GM08714 (cell line): Measurements from ENCODE around the gene GRID1.

Experiments used
- H3K4me3 ChIP-seq: fragments of 200-500 bp; sonication (Bioruptor generic); 2 replicates; pipeline ENCODE4 v1.5.1; 2014; ENCODE audit warnings: mild to moderate bottlenecking, low read length, inconsistent platforms
- ZNF274 ChIP-seq: IDR thresholded peaks from 2 replicates; pipeline ENCODE4 v1.6.1; 2012; ENCODE audit warnings: mild to moderate bottlenecking, low read depth, low read length

Gene GRID1

GRCh38 chr10:86388119-86388704 is 21.6 kb upstream of the GRID1 start:
- no peak overlapping the region for H3K4me3 ChIP-seq

GRCh38 chr10:86387178-86387794 is 20.7 kb upstream of the GRID1 start:
- TF ChIP-seq ZNF274, result no peak
- H3K4me3 ChIP-seq, result no peak overlapping the region

More at GRCh38 chr10:86388119-86388704, 21.6 kb upstream of the GRID1 start:
- TF ChIP-seq ZNF274, result no peak

DNA sequence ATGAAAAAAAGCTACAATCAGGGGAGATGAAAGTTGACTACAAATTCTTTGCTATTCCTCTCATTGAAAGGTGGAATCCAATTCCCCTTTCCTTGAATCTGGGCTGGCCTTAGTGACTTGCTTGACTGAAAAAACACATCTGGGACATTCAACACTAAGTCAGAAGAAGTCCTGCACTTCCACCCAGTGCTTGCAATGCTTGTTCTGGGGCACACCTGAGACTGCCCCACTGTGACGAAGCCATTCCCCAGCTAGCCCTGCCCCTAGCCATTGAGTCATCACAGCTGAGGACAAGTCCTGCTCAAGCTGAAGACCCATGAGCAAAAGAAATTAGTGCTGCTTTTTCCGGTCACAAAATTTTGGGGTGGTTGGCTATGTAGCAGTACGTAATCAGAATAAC is 19.2 kb upstream of the GRID1 start:
- no peak for TF ChIP-seq ZNF274
- H3K4me3 ChIP-seq, result no peak overlapping the region

DNA sequence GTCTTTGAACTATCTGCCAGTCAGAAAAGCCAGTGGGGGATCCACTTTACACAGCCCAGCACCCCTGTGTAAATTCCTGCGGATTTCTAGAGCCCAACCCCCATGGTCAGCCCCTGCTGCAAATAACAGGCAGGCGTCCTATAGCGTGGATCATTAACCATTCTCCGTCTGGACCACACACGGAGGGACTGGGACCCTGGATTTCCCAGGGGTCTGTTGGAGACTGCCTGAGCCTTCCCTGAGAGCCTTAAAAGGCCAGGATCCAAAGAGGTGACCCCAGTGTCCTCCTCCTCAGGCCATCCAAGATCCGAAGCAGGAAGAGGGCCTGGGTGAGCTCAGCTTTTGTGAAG is 11.2 kb upstream of the GRID1 start:
- no peak overlapping the region for H3K4me3 ChIP-seq
- no peak for TF ChIP-seq ZNF274

GRCh38 chr10:86376852-86377796 is 10.5 kb upstream of the GRID1 start:
- TF ChIP-seq ZNF274, result no peak
- no peak overlapping the region for H3K4me3 ChIP-seq

DNA sequence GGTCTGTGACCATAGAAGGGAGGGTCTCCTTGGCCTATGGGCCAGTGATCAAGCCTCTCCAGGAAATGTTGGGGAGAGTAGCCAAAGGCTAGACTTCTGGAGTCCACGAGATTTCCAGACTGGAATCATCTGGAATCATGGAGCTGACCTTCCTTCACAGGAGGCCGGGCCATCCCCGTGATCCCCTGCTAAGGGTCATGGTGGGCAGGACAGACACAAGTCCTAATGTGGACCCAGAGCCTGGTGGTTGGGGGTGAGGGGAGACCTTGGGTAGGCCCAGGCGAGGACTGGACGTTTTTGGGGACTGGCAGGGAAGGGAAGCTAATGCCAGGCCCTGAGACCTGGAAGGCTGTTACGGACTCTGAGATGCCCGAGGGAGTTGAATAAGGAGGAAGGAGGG is 9.8 kb upstream of the GRID1 start:
- TF ChIP-seq ZNF274, result no peak
- no peak overlapping the region for H3K4me3 ChIP-seq

GRCh38 chr10:86375204-86375603 is 8.6 kb upstream of the GRID1 start:
- no peak for TF ChIP-seq ZNF274
- H3K4me3 ChIP-seq, result no peak overlapping the region

- no peak overlapping the region for H3K4me3 ChIP-seq
- no peak for TF ChIP-seq ZNF274
Observed at GRCh38 chr10:86374664-86375063, 8.1 kb upstream of the GRID1 start.

- no peak for TF ChIP-seq ZNF274
- no peak overlapping the region for H3K4me3 ChIP-seq
Observed at GRCh38 chr10:86373828-86374227, 7.2 kb upstream of the GRID1 start.

- no peak for TF ChIP-seq ZNF274
- no peak overlapping the region for H3K4me3 ChIP-seq
Observed at GRCh38 chr10:86373251-86373650, 6.7 kb upstream of the GRID1 start.

DNA sequence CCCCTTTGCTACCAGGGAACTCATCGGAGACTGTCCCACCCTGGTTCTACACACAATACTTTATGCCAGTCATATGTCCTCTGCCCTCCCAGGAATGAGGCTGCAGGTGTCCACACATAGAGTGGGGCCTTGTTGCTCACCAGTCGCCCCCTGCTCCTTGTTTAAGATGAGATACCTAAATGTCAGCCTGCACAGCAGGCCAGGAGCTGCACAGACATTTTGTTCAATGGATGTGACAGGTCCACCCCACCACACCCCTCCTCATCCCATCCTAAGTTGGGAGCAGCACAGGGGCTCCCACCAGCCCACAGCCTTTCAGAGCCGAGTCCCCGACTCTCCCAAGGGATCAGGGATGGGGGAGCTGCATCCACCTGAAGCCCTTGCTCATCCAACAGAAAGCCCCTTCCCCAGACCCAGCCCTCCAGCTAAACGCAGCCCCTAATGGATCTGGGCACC is 6.2 kb upstream of the GRID1 start:
- no peak for TF ChIP-seq ZNF274
- no peak overlapping the region for H3K4me3 ChIP-seq

GRCh38 chr10:86372119-86372783 is 5.7 kb upstream of the GRID1 start:
- TF ChIP-seq ZNF274, result no peak
- H3K4me3 ChIP-seq, result no peak overlapping the region

DNA sequence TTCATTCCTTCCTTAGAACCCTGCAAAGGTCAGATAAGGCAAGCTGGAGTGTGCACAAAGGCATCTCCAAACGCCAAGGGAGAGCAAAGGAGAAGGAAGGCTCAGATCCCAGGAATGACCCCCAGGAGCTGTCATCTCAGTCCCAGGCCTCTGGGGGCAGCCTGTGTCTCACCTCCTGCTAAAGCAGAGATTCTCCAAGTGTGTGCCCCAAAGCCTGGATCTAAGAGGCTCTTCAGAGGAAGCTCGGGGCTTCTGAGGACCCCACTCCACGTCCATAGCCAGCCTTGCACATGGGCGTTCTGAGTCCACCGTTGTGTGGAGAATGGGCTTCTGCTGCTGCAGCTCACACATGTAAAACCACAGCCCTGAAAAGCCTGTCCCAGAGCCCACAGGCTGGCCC is 5.1 kb upstream of the GRID1 start:
- no peak overlapping the region for H3K4me3 ChIP-seq
- TF ChIP-seq ZNF274, result no peak

DNA sequence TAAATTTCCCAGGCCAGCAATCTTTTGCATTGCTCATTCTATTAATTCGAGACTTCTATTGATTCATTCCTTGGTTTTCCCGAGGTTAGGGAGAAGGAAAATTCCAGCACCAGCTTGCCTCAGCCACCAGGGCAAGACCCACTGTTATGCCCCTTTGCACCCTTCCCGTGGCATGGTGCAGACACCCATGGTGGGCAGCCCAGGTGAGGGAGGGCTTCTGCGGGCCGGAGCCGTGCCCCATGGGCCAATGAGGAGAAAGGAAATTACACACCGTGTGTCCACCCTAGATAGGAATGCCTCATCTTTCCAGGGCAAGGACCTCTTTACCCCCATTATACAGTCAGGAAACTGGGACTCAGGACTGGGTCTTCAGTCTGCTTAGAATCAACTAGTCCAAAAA is 4.5 kb upstream of the GRID1 start:
- no peak overlapping the region for H3K4me3 ChIP-seq
- no peak for TF ChIP-seq ZNF274
